ENCODE data around the gene PTPN21.

- TF ChIP-seq POLR2A (IDR thresholded peaks at IDR 0.05; ENCODE audit: low read depth, low read length) (no peak), TAF1 (IDR thresholded peaks at IDR 0.05; ENCODE audit: low read depth, low read length) (no peak), POLR2AphosphoS5 (IDR thresholded peaks at IDR 0.05; ENCODE audit: low read depth, low read length) (no peak), SPI1 (IDR thresholded peaks at IDR 0.05; ENCODE audit: low read depth, low read length) (no peak), POU2F2 (IDR thresholded peaks at IDR 0.05; ENCODE audit: low read depth, low read length) (no peak), PAX5 (IDR thresholded peaks at IDR 0.05; ENCODE audit: insufficient read depth, low read length, severe bottlenecking) (no peak)
Observed at GRCh38 chr14:88499225-88499624, 55.6 kb downstream of the PTPN21 start.
